IMR-90 (cell line): ENCODE measurements around the gene APCDD1L. TPM values are rescaled to one million over a fixed set of nuclear protein-coding genes. Genes with fewer than 3 reads are reported as not detected.

ENCODE experiments used
- ATAC-seq: fragments of 200-7000 bp; cut with Tn5 transposase; 2 replicates; pipeline ENCODE4 v1.9.1; 2020; ENCODE audit warnings: low read depth, mild to moderate bottlenecking, moderate library complexity
- BruUV-seq: library from RNA; stranded (reverse); fragments of 400-500 nt; replicated peaks from 2 replicates; lab custom pipeline; 2021; lab: Mats Ljungman, UMichigan
- CTCF ChIA-PET: fragments of 300-600 bp; formaldehyde crosslinking; extraction: SDS; loops from one replicate; lab custom pipeline; 2021; ENCODE audit warnings: antibody characterized with exemption; lab: Yijun Ruan, JAX
- POLR2A ChIA-PET: fragments of 300-600 bp; sonication (Branson Sonifier 250); formaldehyde crosslinking; loops from one replicate; lab custom pipeline; 2022; ENCODE audit warnings: antibody characterized with exemption; ENCODE audit not compliant: unreplicated experiment; lab: Charles Lee
- DNase-seq: peaks from one replicate; pipeline ENCODE4 v3.0.0; 2013
- H2AFZ ChIP-seq: replicated peaks from 2 replicates; pipeline ENCODE3; 2013; ENCODE audit warnings: low read length, mild to moderate bottlenecking; ENCODE audit not compliant: poor library complexity
- H2AK5ac ChIP-seq: 2 replicates; pipeline ENCODE4 v1.6.1; 2013; ENCODE audit warnings: low read depth, low read length, inconsistent platforms
- H2AK9ac ChIP-seq: replicated peaks from 2 replicates; pipeline ENCODE3; 2013; ENCODE audit warnings: mild to moderate bottlenecking, low read depth, low read length, moderate library complexity; ENCODE audit not compliant: poor library complexity
- H2BK120ac ChIP-seq: 2 replicates; pipeline ENCODE4 v1.6.1; 2013; ENCODE audit warnings: low read depth, low read length, inconsistent platforms
- H2BK15ac ChIP-seq: 3 replicates; pipeline ENCODE4 v1.6.1; 2013; ENCODE audit warnings: low read depth, low read length, inconsistent platforms
- H2BK20ac ChIP-seq: 2 replicates; pipeline ENCODE4 v1.6.1; 2013; ENCODE audit warnings: low read depth, mild to moderate bottlenecking, inconsistent platforms, low read length, moderate library complexity
- H2BK5ac ChIP-seq: 2 replicates; pipeline ENCODE4 v1.6.1; 2013; ENCODE audit warnings: mild to moderate bottlenecking, low read depth, low read length, inconsistent platforms; ENCODE audit not compliant: poor library complexity, severe bottlenecking
- H3K14ac ChIP-seq: replicated peaks from 2 replicates; pipeline ENCODE4 v1.6.1; 2013; ENCODE audit warnings: low read depth, low read length, inconsistent platforms
- H3K18ac ChIP-seq: 2 replicates; pipeline ENCODE4 v1.6.1; 2013; ENCODE audit warnings: low read depth, low read length, control low read depth
- H3K23ac ChIP-seq: 2 replicates; pipeline ENCODE4 v1.6.1; 2013; ENCODE audit warnings: low read depth, low read length, inconsistent platforms
- H3K27ac ChIP-seq: 2 replicates; pipeline ENCODE4 v1.5.1; 2013; ENCODE audit warnings: mild to moderate bottlenecking, control low read depth, low read length; ENCODE audit not compliant: insufficient read depth
- H3K27me3 ChIP-seq: 2 replicates; pipeline ENCODE4 v1.6.1; 2013; ENCODE audit warnings: low read length; ENCODE audit not compliant: control insufficient read depth, insufficient read depth
- H3K36me3 ChIP-seq: 2 replicates; pipeline ENCODE4 v1.6.1; 2013; ENCODE audit warnings: low read length, mixed read lengths; ENCODE audit not compliant: control insufficient read depth, insufficient read depth
- H3K4ac ChIP-seq: 2 replicates; pipeline ENCODE4 v1.6.1; 2013; ENCODE audit warnings: low read depth, low read length, inconsistent platforms
- H3K4me1 ChIP-seq: 2 replicates; pipeline ENCODE4 v1.6.1; 2013; ENCODE audit warnings: low read length, mixed read lengths; ENCODE audit not compliant: control insufficient read depth, insufficient read depth
- H3K4me2 ChIP-seq: 2 replicates; pipeline ENCODE4 v1.6.1; 2013; ENCODE audit warnings: low read depth, mild to moderate bottlenecking, control low read depth, low read length, moderate library complexity
- H3K4me3 ChIP-seq: 2 replicates; pipeline ENCODE4 v1.5.1; 2013; ENCODE audit warnings: low read depth, mild to moderate bottlenecking, control low read depth, low read length, moderate library complexity; ENCODE audit not compliant: insufficient read depth
- H3K56ac ChIP-seq: 2 replicates; pipeline ENCODE4 v1.6.1; 2013; ENCODE audit warnings: low read length, inconsistent platforms; ENCODE audit not compliant: insufficient read depth; ENCODE audit errors: extremely low read depth
- H3K79me1 ChIP-seq, 2 experiments: 2 replicates each; pipeline ENCODE4 v1.6.1; 2013; ENCODE audit warnings: low read length in 2 of 2, inconsistent platforms in 1 of 2, low read depth in 1 of 2
- H3K9ac ChIP-seq: 2 replicates; pipeline ENCODE4 v1.6.1; 2013; ENCODE audit warnings: low read depth, low read length, control low read depth
- H3K9me1 ChIP-seq: 2 replicates; pipeline ENCODE4 v1.6.1; 2013; ENCODE audit warnings: low read length, inconsistent platforms; ENCODE audit not compliant: insufficient read depth
- H3K9me3 ChIP-seq: 2 replicates; pipeline ENCODE4 v1.6.1; 2013; ENCODE audit warnings: low read length; ENCODE audit not compliant: control insufficient read depth, insufficient read depth
- H4K20me1 ChIP-seq: 2 replicates; pipeline ENCODE4 v1.6.1; 2013; ENCODE audit warnings: low read length, inconsistent platforms; ENCODE audit not compliant: insufficient read depth
- H4K5ac ChIP-seq: 2 replicates; pipeline ENCODE4 v1.6.1; 2013; ENCODE audit warnings: mild to moderate bottlenecking, low read depth, low read length, control low read depth
- H4K8ac ChIP-seq, 2 experiments: 2 replicates each; pipeline ENCODE4 v1.6.1; 2013; ENCODE audit warnings: low read depth in 2 of 2, low read length in 2 of 2, control low read depth in 1 of 2, inconsistent platforms in 1 of 2
- H4K91ac ChIP-seq: 2 replicates; pipeline ENCODE4 v1.6.1; 2013; ENCODE audit warnings: low read depth, low read length, inconsistent platforms; ENCODE audit not compliant: insufficient read depth
- BHLHE40 ChIP-seq: fragments of 150-350 bp; IDR thresholded peaks from 2 replicates; pipeline ENCODE4 v1.6.1; 2016; ENCODE audit warnings: mild to moderate bottlenecking, low read depth, low read length
- CHD1 ChIP-seq: IDR thresholded peaks from 2 replicates; pipeline ENCODE4 v1.6.1; 2012; ENCODE audit warnings: low read depth, low read length, improper control_type of control experiment
- FOS ChIP-seq: fragments of 150-350 bp; IDR thresholded peaks from 2 replicates; pipeline ENCODE4 v1.6.1; 2016; ENCODE audit warnings: low read depth, low read length
- MAFK ChIP-seq: IDR thresholded peaks from 2 replicates; pipeline ENCODE4 v1.6.1; 2012; ENCODE audit warnings: low read depth, low read length, improper control_type of control experiment
- MAZ ChIP-seq: IDR thresholded peaks from 2 replicates; pipeline ENCODE4 v1.6.1; 2012; ENCODE audit warnings: low read depth, mild to moderate bottlenecking, low read length, improper control_type of control experiment, moderate library complexity, borderline replicate concordance
- POLR2A ChIP-seq: IDR thresholded peaks from 2 replicates; pipeline ENCODE4 v1.6.1; 2012; ENCODE audit warnings: mild to moderate bottlenecking, low read depth, low read length
- RCOR1 ChIP-seq: IDR thresholded peaks from 2 replicates; pipeline ENCODE4 v1.6.1; 2012; ENCODE audit warnings: mild to moderate bottlenecking, low read length, improper control_type of control experiment; ENCODE audit not compliant: insufficient replicate concordance
- RFX5 ChIP-seq: IDR thresholded peaks from 2 replicates; pipeline ENCODE4 v1.8.0; 2012; ENCODE audit warnings: low read depth, mild to moderate bottlenecking, low read length, moderate library complexity
- WGBS, 2 experiments: methylation state at CpG; one replicate each; pipeline versions ENCODE4 v1.1.5 to v1.1.7; 2013; ENCODE audit warnings: missing lambda C conversion rate in 2 of 2; ENCODE audit not compliant: insufficient read length in 1 of 2; ENCODE audit errors: extremely low coverage in 2 of 2; 5-methylcytosine and 5-hydroxymethylcytosine counted together
- dilution Hi-C: fragments of 300-500 bp; cut with HindIII; formaldehyde crosslinking; loops from one replicate; pipeline ENCODE4 v1.14.3; 2018; ENCODE audit warnings: low sequenced_read_pairs; ENCODE audit not compliant: unreplicated experiment
- in situ Hi-C: fragments of 300-500 bp; cut with MboI; formaldehyde crosslinking; loops from 3 replicates; pipeline ENCODE4 v1.14.3; 2019; ENCODE audit warnings: low sequenced_read_pairs, inconsistent platforms, mixed read lengths
- intact Hi-C: fragments of 100-400 bp; cut with micrococcal nuclease; formaldehyde crosslinking; loops from 2 replicates; pipeline ENCODE4 v1.10.0; 2022
- polyA plus RNA-seq, 3 experiments: library from polyadenylated mRNA; depleted of rRNA; stranded (reverse); fragments of >200 nt; gene quantifications; 2 replicates each; pipeline ENCODE4 v1.2.3, GENCODE V29; 2012; ENCODE audit warnings: low replicate concordance in 1 of 3
- total RNA-seq: library from RNA; depleted of rRNA; stranded (reverse); fragments of >200 nt; gene quantifications from 2 replicates; pipeline ENCODE4 v1.2.3, GENCODE V29; 2012
- TF ChIP-seq, protein P1 (sequence below): fragments of 150-350 bp; IDR thresholded peaks from 2 replicates; pipeline ENCODE4 v1.6.1; 2017; ENCODE audit warnings: mild to moderate bottlenecking, antibody characterized with exemption, low read length, low read depth
- TF ChIP-seq, protein P2 (sequence below): fragments of 150-350 bp; IDR thresholded peaks from 2 replicates; pipeline ENCODE4 v1.6.1; 2016; ENCODE audit warnings: low read depth, mild to moderate bottlenecking, low read length, moderate library complexity, borderline replicate concordance

The APCDD1L gene
- total and polyA plus RNA-seq, 2 of the 4 experiments (the other 2 are of a cell fraction) = 2.5 to 18.3 TPM

DNA sequence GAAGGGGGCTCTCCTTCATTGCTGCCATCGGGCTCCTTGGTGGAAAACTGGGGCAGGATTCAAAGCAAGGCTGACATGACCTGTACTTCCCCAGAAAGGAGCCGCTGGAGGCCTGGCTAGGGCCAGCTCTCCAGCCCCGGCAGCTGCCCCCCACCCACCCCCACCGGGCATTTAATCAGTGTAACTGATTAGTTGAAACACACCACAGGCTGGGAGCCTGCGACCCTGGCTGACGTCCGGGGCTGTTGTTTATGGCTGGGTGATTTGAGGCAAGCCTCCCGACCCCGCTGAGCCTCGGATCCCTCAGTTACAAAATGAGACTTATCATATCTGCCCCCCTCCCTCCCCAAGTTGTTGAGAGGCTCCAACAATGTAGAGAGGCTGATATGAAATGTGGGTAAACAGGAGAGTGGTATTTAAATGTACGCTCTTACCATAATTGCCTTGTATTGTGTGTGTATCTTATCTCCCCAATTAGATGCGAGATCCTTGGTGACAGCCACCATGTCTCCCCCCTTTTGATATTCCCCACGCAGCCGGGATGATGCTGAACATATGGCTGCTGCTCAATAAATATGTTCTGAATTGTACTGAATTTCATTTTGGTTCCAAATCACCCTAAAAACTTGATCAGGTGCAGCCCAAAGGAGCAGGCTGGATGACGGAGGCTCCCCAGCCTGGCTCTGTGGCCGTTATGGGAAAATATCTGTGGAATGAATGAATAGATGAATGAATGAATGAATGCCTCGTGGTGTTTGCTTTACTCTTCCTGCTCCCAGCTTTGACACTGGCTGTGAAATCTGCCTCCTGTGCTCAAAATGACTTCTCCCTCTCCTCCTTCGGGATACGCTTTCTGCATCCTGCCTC, 31.8 kb upstream of the APCDD1L start (continued):
- TF ChIP-seq, protein P1, sequence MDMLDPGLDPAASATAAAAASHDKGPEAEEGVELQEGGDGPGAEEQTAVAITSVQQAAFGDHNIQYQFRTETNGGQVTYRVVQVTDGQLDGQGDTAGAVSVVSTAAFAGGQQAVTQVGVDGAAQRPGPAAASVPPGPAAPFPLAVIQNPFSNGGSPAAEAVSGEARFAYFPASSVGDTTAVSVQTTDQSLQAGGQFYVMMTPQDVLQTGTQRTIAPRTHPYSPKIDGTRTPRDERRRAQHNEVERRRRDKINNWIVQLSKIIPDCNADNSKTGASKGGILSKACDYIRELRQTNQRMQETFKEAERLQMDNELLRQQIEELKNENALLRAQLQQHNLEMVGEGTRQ = no peak

DNA sequence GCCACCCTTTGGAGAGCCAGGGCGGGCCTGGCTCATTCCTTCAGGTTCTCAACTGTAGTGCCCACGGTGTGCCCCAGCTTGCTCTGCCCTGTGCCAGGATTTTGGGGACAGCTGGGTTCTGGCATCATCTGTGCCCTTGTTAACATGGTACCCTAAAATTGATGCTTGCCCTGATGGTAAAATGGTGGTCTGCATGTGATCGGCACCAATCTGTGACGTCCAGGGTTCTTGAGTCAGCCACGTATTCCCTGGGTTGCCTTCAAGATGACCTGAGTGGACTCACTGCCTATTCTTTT, 31.2 kb upstream of the APCDD1L start:
- intact Hi-C loops (no loop called here), in situ Hi-C loops (no loop called here), dilution Hi-C loops (no loop called here)
- Histone ChIP-seq H3K9me1 (peaks cover 16% of the 10 kb centered on the region; the same call in 1 of the 2 replicates), H2AK9ac (no peak overlapping the region), H3K4me1 (peaks cover 32% of the 10 kb centered on the region), H4K5ac (peak overlapping the region; percentile 11; the same call in 1 of the 2 replicates), H3K4me2 (no peak overlapping the region), H3K79me1 (peaks cover 0 to 7% of the 10 kb centered on the region in 2 experiments; a peak in 1 of 4 replicates), H2BK20ac (peak overlapping the region; percentile 79; the same call in 1 of the 2 replicates), H4K8ac (peak overlapping the region in 1 of 2 experiments; percentile 17; a peak in 1 of 4 replicates), H2AK5ac (peak overlapping the region; percentile 94), H2BK5ac (no peak overlapping the region), H3K4me3 (no peak overlapping the region), H3K9me3 (no peaks in the 10 kb centered on the region), H2BK120ac (peak overlapping the region; percentile 59), H3K18ac (peak overlapping the region; percentile 25; the same call in 1 of the 2 replicates), H3K9ac (no peak overlapping the region), H3K27ac (no peak overlapping the region), H3K4ac (peak overlapping the region; percentile 59; the same call in 1 of the 2 replicates), H2BK15ac (peak overlapping the region; percentile 88; the same call in 2 of the 3 replicates), H3K23ac (peak overlapping the region; percentile 15; the same call in 1 of the 2 replicates), H3K36me3 (no peaks in the 10 kb centered on the region), H4K91ac (peak overlapping the region; percentile 79; the same call in 1 of the 2 replicates), H3K56ac (no peak overlapping the region), H3K27me3 (no peaks in the 10 kb centered on the region), H2AFZ (no peak overlapping the region), H3K14ac (peak overlapping the region; percentile 30; the same call in 1 of the 2 replicates), H4K20me1 (no peaks in the 10 kb centered on the region)
- WGBS, 2 experiments = 100% methylated on average over 1 of the region's 5 CpGs; no CpG with 5 or more reads in 1 of the 2 experiments
- DNase-seq = no peak
- BruUV-seq = no TSS peak
- no peak for ATAC-seq
- CTCF ChIA-PET = no interaction called here
- TF ChIP-seq CHD1 (no peak), BHLHE40 (no peak), POLR2A (no peak), FOS (no peak), RCOR1 (no peak), MAZ (no peak), RFX5 (no peak), MAFK (no peak)
- TF ChIP-seq, protein P1 = no peak
- TF ChIP-seq, protein P2, sequence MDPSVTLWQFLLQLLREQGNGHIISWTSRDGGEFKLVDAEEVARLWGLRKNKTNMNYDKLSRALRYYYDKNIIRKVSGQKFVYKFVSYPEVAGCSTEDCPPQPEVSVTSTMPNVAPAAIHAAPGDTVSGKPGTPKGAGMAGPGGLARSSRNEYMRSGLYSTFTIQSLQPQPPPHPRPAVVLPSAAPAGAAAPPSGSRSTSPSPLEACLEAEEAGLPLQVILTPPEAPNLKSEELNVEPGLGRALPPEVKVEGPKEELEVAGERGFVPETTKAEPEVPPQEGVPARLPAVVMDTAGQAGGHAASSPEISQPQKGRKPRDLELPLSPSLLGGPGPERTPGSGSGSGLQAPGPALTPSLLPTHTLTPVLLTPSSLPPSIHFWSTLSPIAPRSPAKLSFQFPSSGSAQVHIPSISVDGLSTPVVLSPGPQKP = no peak
- POLR2A ChIA-PET = interaction anchor here (2.2 kb wide), 1 partner anchor 23 kb away, joined by 5 read pairs; no protein-coding TSS in a partner anchor
